Measurements from ENCODE around the gene CFLAR. TPM values are rescaled to one million over a fixed set of nuclear protein-coding genes. Genes with fewer than 3 reads are reported as not detected.

CFLAR gene
- total RNA-seq (263 TPM), polyA plus RNA-seq (ENCODE audit: insufficient read depth, low read depth, low replicate concordance) (47.2 TPM)
- long read RNA-seq, donor 1, full-length matches to known transcripts, result 4 of 4 reads
- long read RNA-seq, donor 1, partial matches to known transcripts, result 0 of 4 reads
- long read RNA-seq, donor 1, other reads (novel, unspliced or antisense), result 0 of 4 reads
- long read RNA-seq, donor 2, partial matches to known transcripts, result 0 of 6 reads
- long read RNA-seq, donor 2, other reads (novel, unspliced or antisense), result 0 of 6 reads
- long read RNA-seq, donor 3, full-length matches to known transcripts, result 11 of 16 reads
- long read RNA-seq, donor 3, partial matches to known transcripts, result 5 of 16 reads
- long read RNA-seq, donor 3, other reads (novel, unspliced or antisense), result 0 of 16 reads
- long read RNA-seq, donor 4, partial matches to known transcripts, result 5 of 7 reads
- long read RNA-seq, donor 4, other reads (novel, unspliced or antisense), result 0 of 7 reads
- long read RNA-seq, donor 5, full-length matches to known transcripts, result 1 of 1 reads
- long read RNA-seq, donor 5, partial matches to known transcripts, result 0 of 1 reads
- long read RNA-seq, donor 5, other reads (novel, unspliced or antisense), result 0 of 1 reads
- long read RNA-seq, donor 6, full-length matches to known transcripts, result 8 of 8 reads
- long read RNA-seq, donor 6, partial matches to known transcripts, result 0 of 8 reads
- long read RNA-seq, donor 6, other reads (novel, unspliced or antisense), result 0 of 8 reads
- long read RNA-seq, donor 7, full-length matches to known transcripts, result 18 of 79 reads
- long read RNA-seq, donor 7, partial matches to known transcripts, result 28 of 79 reads
- long read RNA-seq, donor 7, other reads (novel, unspliced or antisense), result 33 of 79 reads
- long read RNA-seq, donor 8, full-length matches to known transcripts, result 5 of 10 reads
- long read RNA-seq, donor 8, partial matches to known transcripts, result 5 of 10 reads
- long read RNA-seq, donor 8, other reads (novel, unspliced or antisense), result 0 of 10 reads
- long read RNA-seq, donor 9, full-length matches to known transcripts, result 1 of 1 reads
- long read RNA-seq, donor 9, partial matches to known transcripts, result 0 of 1 reads
- long read RNA-seq, donor 9, other reads (novel, unspliced or antisense), result 0 of 1 reads
- long read RNA-seq, donor 10, full-length matches to known transcripts, result 6 of 6 reads
- long read RNA-seq, donor 10, partial matches to known transcripts, result 0 of 6 reads
- long read RNA-seq, donor 10, other reads (novel, unspliced or antisense), result 0 of 6 reads

GRCh38 chr2:201116115-201116958, at the start of gene CFLAR:
Gene CFLAR, plus strand, starts transcription at chr2:201116164. Its CDS starts 13,702 bp downstream, at chr2:201129866.
- peak; percentile 80 to 94 (median 87) for DNase-seq
- no peaks in the 10 kb centered on the region for H3K9me3 ChIP-seq (ENCODE audit: control insufficient read depth in 2 of 3, insufficient read depth in 1 of 3, low read length in 3 of 3)
- FAIRE-seq, result no peak
- peaks cover 0 to 9% (median 4%) of the 10 kb centered on the region in 3 donors for H3K4me1 ChIP-seq (ENCODE audit: control insufficient read depth in 2 of 3, insufficient read depth in 2 of 3, low read depth in 1 of 3, low read length in 3 of 3)
- TF ChIP-seq CTCF (IDR thresholded peaks at IDR 0.05; ENCODE audit: borderline replicate concordance, extremely low read depth, insufficient read depth), result no peak
- H3K36me3 ChIP-seq (ENCODE audit: control insufficient read depth in 2 of 3, insufficient read depth in 3 of 3, low read length in 3 of 3), result no peaks in the 10 kb centered on the region
- H3K4me3 ChIP-seq (ENCODE audit: low read length in 3 of 3), result peak within 1 kb of the TSS; percentile 68 to 87 (median 76)
- H3K9ac ChIP-seq (ENCODE audit: low read length in 3 of 3), result peak within 1 kb of the TSS; percentile 57 to 90 (median 87)
- H3K27me3 ChIP-seq (ENCODE audit: control insufficient read depth, insufficient read depth, low read length), result no peaks in the 10 kb centered on the region
- intact Hi-C loops (cut with DNase I), result no loop called here
- H3K27ac ChIP-seq (ENCODE audit: low read depth in 2 of 2, low read length in 2 of 2), result peak within 1 kb of the TSS; percentile 99

GRCh38 chr2:201070948-201071478, 45.0 kb upstream of the CFLAR start:
- Histone ChIP-seq H3K27ac (ENCODE audit: low read depth in 2 of 2, low read length in 2 of 2) (peak overlapping the region; percentile 77 to 92), H3K9ac (ENCODE audit: low read length in 3 of 3) (peak overlapping the region; percentile 83 to 94 (median 86)), H3K4me1 (ENCODE audit: control insufficient read depth in 2 of 3, insufficient read depth in 2 of 3, low read depth in 1 of 3, low read length in 3 of 3) (peaks cover 2 to 10% (median 9%) of the 10 kb centered on the region in 3 donors), H3K4me3 (ENCODE audit: low read length in 3 of 3) (peak overlapping the region; percentile 76 to 99 (median 96)), H3K27me3 (ENCODE audit: control insufficient read depth, insufficient read depth, low read length) (no peaks in the 10 kb centered on the region), H3K36me3 (ENCODE audit: control insufficient read depth in 2 of 3, insufficient read depth in 3 of 3, low read length in 3 of 3) (no peaks in the 10 kb centered on the region), H3K9me3 (ENCODE audit: control insufficient read depth in 2 of 3, insufficient read depth in 1 of 3, low read length in 3 of 3) (no peaks in the 10 kb centered on the region)
- intact Hi-C loops (cut with DNase I), result no loop called here
- no peak for TF ChIP-seq CTCF (IDR thresholded peaks at IDR 0.05; ENCODE audit: borderline replicate concordance, extremely low read depth, insufficient read depth)
- DNase-seq (no peak), FAIRE-seq (no peak)
